GM12872 (cell line): Measurements from ENCODE around the gene SPARC.
A peak's percentile ranks its signal among the peaks of the same experiment; 100 is the strongest.

ENCODE experiments used
- TF ChIP-seq, protein P1 (sequence below): IDR thresholded peaks from 3 replicates; pipeline ENCODE4 v1.5.1; 2011; ENCODE audit warnings: low read depth, mild to moderate bottlenecking, low read length, moderate library complexity; ENCODE audit not compliant: insufficient read depth

SPARC gene

DNA sequence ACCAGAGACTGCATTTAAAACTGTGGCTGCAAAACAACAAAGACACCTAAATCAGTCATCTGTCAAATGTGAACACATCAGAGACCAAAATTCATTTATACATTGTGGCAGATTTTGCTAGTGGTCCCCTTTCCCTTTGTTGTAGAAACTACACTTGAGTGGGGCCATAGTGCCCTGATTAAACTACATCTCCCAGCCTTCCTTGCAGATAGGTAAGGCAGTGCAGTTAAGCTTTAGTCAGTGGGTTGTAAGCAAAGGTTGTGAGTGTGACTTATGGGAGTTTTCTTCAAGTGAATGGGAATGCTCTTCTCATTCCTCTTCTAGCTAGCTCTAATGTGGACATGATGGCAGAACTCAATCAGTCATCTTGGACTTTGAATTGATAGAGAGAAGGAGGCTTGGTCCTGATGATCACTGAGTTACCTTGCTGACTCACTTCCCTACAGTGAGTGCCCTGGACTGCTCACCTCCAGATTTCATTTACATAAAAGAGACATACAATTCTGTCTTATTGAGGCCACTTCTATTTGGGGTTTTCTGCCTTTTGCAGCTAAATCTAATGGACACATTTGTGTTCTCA, 35.2 kb upstream of the SPARC start:
- TF ChIP-seq, protein P1, sequence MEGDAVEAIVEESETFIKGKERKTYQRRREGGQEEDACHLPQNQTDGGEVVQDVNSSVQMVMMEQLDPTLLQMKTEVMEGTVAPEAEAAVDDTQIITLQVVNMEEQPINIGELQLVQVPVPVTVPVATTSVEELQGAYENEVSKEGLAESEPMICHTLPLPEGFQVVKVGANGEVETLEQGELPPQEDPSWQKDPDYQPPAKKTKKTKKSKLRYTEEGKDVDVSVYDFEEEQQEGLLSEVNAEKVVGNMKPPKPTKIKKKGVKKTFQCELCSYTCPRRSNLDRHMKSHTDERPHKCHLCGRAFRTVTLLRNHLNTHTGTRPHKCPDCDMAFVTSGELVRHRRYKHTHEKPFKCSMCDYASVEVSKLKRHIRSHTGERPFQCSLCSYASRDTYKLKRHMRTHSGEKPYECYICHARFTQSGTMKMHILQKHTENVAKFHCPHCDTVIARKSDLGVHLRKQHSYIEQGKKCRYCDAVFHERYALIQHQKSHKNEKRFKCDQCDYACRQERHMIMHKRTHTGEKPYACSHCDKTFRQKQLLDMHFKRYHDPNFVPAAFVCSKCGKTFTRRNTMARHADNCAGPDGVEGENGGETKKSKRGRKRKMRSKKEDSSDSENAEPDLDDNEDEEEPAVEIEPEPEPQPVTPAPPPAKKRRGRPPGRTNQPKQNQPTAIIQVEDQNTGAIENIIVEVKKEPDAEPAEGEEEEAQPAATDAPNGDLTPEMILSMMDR = no peak

DNA sequence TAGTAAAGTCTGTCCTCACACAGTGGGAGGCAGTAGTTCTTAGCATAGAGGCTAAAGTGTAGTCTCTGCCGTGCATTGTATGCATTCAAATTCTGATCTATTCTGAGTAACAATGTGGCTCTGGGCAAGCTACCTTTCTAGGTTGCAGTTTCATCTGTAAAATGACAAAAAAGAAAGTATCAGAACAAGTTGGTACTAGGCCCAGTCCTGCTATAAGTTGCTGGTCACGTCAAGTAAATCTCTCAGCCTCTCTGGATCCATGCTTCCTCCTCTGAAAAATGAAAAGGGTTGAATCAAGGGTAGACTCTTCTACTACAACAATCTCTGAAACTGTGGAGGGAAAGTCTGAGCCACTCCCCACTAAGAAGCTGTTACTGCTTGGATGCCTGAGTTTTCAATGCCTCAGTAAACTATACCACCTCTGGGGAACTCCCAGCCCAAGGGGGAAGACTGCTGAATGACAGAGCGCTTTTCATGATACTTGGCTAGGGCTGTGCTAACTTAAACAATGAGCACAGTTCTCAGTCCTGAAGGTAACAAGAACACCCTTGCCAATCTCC, 34.5 kb upstream of the SPARC start:
- TF ChIP-seq, protein P1 = no peak

GRCh38 chr5:151720215-151720614, 33.5 kb upstream of the SPARC start:
- TF ChIP-seq, protein P1 = no peak

DNA sequence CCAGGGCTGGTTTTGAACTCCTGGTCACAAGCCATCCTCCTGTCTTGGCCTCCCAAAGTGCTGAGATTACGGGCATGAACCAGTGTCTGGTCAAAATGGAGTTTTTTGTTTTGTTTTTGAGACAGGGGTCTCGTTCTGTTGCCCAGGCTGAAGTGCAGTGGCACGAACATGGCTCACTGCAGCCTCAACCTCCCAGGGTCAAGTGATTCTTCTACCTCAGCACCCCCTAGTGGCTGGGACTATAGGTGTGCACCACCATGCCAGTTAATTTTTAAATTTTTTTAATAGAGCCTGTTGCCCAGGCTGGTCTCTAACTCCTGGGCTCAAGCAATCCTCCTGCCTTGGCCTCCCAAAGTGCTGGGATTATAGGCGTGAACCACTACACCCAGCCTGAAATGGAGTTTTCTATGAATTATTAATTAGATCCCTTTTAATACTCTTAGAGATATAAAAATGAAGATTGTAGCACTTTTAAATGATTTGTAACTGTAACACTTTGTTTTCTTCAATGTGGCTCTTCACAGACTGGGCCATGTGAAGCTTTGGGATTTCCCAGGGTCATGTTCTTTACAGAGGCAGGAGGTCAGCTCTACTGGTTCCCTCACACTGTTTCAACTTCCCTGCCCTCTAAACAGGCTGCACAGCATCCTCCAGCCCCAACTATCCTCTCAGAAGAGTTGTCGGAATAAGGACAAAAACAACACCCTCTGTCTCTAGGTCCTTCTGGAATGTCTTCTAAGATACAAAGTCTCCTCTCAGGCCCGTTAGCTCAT, 32.7 kb upstream of the SPARC start:
- TF ChIP-seq, protein P1 = peak; percentile 71

DNA sequence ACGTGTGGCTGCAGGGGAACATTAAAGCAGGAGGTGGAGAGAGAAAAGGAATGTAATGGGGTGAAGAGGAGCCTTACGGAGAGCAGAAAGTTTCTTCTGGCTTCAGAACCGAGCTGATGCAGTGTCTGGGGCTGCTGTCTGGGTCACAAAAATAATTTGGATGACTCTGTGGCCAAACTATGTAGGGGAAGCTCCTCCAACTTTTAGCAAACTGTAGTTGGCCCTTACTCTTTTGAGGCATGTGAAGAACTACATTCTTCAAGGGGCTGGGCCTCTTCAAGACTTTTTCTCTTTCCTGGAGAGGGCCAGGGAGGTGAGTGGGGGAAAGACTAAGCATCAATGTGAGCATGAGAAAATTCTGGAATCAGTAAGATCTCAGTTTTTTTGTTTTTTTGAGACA, 31.9 kb upstream of the SPARC start:
- TF ChIP-seq, protein P1 = no peak

DNA sequence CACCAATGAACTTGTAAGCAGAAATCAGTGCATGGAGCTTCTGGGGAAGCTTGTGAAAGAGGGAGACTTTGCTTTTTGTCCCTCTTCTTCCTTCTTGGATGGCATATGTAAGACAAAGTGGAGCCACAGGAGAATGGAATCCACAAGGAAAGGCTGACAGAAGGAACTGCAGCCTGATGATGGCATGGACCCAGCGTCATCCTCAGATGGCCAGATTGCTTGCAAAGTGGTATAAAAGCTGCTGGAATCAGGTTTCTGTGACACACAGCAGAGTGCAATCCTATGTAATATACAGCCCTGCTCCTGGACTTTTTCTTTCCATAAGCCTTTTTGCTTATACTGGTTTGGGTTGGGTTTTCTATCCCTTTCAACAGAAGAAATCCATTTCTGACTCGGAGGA, 31.4 kb upstream of the SPARC start:
- TF ChIP-seq, protein P1 = no peak

DNA sequence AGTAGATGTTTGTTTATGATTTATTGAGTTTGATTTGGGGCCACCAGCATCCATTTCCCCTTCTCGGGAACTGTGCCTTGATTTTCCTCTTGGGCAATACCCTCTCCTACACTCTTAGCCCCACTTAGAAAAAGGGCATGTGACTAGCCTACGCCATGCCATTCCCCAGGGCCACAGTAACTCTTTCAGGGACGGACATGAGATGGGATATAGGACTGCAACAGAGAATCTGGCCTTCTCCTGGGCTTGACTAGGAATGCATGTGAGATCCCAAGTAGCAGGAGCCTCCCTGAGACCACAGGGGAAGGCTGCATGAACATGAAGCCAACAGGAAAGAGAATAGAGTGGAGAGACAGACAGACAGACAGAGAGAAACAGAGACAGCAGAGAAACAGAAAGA, 30.7 kb upstream of the SPARC start:
- TF ChIP-seq, protein P1 = no peak
